IPS-20b (cell line): ENCODE data around the gene SDK1.
A peak's percentile ranks its signal among the peaks of the same experiment; 100 is the strongest.

Experiments
- H3K27ac ChIP-seq: one replicate; pipeline ENCODE4 v1.5.1; 2013; ENCODE audit warnings: low read length
- H3K27me3 ChIP-seq: 2 replicates; pipeline ENCODE4 v1.6.1; 2013; ENCODE audit warnings: mild to moderate bottlenecking, low read length, inconsistent platforms; ENCODE audit not compliant: insufficient read depth
- H3K36me3 ChIP-seq: 2 replicates; pipeline ENCODE4 v1.6.1; 2013; ENCODE audit warnings: low read depth, mild to moderate bottlenecking, inconsistent platforms, low read length, moderate library complexity; ENCODE audit not compliant: insufficient read depth
- H3K4me1 ChIP-seq: 2 replicates; pipeline ENCODE4 v1.6.1; 2013; ENCODE audit warnings: mild to moderate bottlenecking, control low read depth, inconsistent platforms, low read length, moderate library complexity; ENCODE audit not compliant: insufficient read depth
- H3K4me3 ChIP-seq: 2 replicates; pipeline ENCODE4 v1.5.1; 2013; ENCODE audit warnings: mild to moderate bottlenecking, low read length, inconsistent platforms
- H3K9ac ChIP-seq: 2 replicates; pipeline ENCODE4 v1.6.1; 2013; ENCODE audit warnings: low read depth, mild to moderate bottlenecking, inconsistent platforms, low read length, moderate library complexity
- H3K9me3 ChIP-seq: 2 replicates; pipeline ENCODE4 v1.6.1; 2013; ENCODE audit warnings: mild to moderate bottlenecking, low read depth, low read length, inconsistent platforms; ENCODE audit not compliant: insufficient read depth

SDK1 gene

GRCh38 chr7:3980300-3980643 is 679.2 kb downstream of the SDK1 start:
- Histone ChIP-seq H3K27ac (peak overlapping the region; percentile 40), H3K9me3 (no peaks in the 10 kb centered on the region), H3K4me1 (peaks cover 10% of the 10 kb centered on the region), H3K36me3 (no peaks in the 10 kb centered on the region), H3K4me3 (no peak overlapping the region), H3K9ac (peak overlapping the region; percentile 45; the same call in 1 of the 2 replicates), H3K27me3 (no peaks in the 10 kb centered on the region)

GRCh38 chr7:3981281-3981680 is 680.2 kb downstream of the SDK1 start:
- H3K4me1 ChIP-seq = peaks cover 10% of the 10 kb centered on the region
- no peak overlapping the region for H3K4me3 ChIP-seq
- H3K27me3 ChIP-seq = no peaks in the 10 kb centered on the region
- H3K36me3 ChIP-seq = no peaks in the 10 kb centered on the region
- no peaks in the 10 kb centered on the region for H3K9me3 ChIP-seq
- H3K9ac ChIP-seq = no peak overlapping the region
- H3K27ac ChIP-seq = no peak overlapping the region

GRCh38 chr7:3984456-3984855 is 683.4 kb downstream of the SDK1 start:
- H3K9ac ChIP-seq = no peak overlapping the region
- H3K27me3 ChIP-seq = no peaks in the 10 kb centered on the region
- no peak overlapping the region for H3K4me3 ChIP-seq
- no peaks in the 10 kb centered on the region for H3K9me3 ChIP-seq
- H3K27ac ChIP-seq = no peak overlapping the region
- peaks cover 10% of the 10 kb centered on the region for H3K4me1 ChIP-seq
- H3K36me3 ChIP-seq = no peaks in the 10 kb centered on the region

- Histone ChIP-seq H3K27me3 (no peaks in the 10 kb centered on the region), H3K9me3 (no peaks in the 10 kb centered on the region), H3K27ac (no peak overlapping the region), H3K9ac (no peak overlapping the region), H3K36me3 (no peaks in the 10 kb centered on the region), H3K4me3 (no peak overlapping the region), H3K4me1 (no peaks in the 10 kb centered on the region)
Measured at GRCh38 chr7:3986927-3987326, 685.9 kb downstream of the SDK1 start.

GRCh38 chr7:3987426-3987927 is 686.4 kb downstream of the SDK1 start:
- Histone ChIP-seq H3K36me3 (no peaks in the 10 kb centered on the region), H3K4me1 (no peaks in the 10 kb centered on the region), H3K4me3 (no peak overlapping the region), H3K27me3 (no peaks in the 10 kb centered on the region), H3K9me3 (no peaks in the 10 kb centered on the region), H3K27ac (no peak overlapping the region), H3K9ac (no peak overlapping the region)

- Histone ChIP-seq H3K4me3 (no peak overlapping the region), H3K27me3 (no peaks in the 10 kb centered on the region), H3K27ac (no peak overlapping the region), H3K4me1 (no peaks in the 10 kb centered on the region), H3K9me3 (no peaks in the 10 kb centered on the region), H3K9ac (no peak overlapping the region), H3K36me3 (no peaks in the 10 kb centered on the region)
Measured at GRCh38 chr7:3989723-3990122, 688.7 kb downstream of the SDK1 start.

- H3K4me3 ChIP-seq = no peak overlapping the region
- H3K27ac ChIP-seq = no peak overlapping the region
- no peaks in the 10 kb centered on the region for H3K9me3 ChIP-seq
- H3K27me3 ChIP-seq = no peaks in the 10 kb centered on the region
- no peaks in the 10 kb centered on the region for H3K4me1 ChIP-seq
- no peak overlapping the region for H3K9ac ChIP-seq
- H3K36me3 ChIP-seq = no peaks in the 10 kb centered on the region
Measured at GRCh38 chr7:3991731-3992231, 690.7 kb downstream of the SDK1 start.

GRCh38 chr7:3992841-3993240 is 691.8 kb downstream of the SDK1 start:
- H3K9me3 ChIP-seq = no peaks in the 10 kb centered on the region
- no peak overlapping the region for H3K9ac ChIP-seq
- H3K4me1 ChIP-seq = no peaks in the 10 kb centered on the region
- no peaks in the 10 kb centered on the region for H3K36me3 ChIP-seq
- H3K4me3 ChIP-seq = no peak overlapping the region
- no peaks in the 10 kb centered on the region for H3K27me3 ChIP-seq
- no peak overlapping the region for H3K27ac ChIP-seq

- no peak overlapping the region for H3K9ac ChIP-seq
- no peaks in the 10 kb centered on the region for H3K4me1 ChIP-seq
Measured at GRCh38 chr7:3994764-3995163, 693.7 kb downstream of the SDK1 start.

GRCh38 chr7:3995187-3995586 is 694.1 kb downstream of the SDK1 start:
- Histone ChIP-seq H3K4me3 (no peak overlapping the region), H3K9ac (no peak overlapping the region), H3K36me3 (no peaks in the 10 kb centered on the region), H3K4me1 (no peaks in the 10 kb centered on the region), H3K9me3 (no peaks in the 10 kb centered on the region), H3K27ac (no peak overlapping the region), H3K27me3 (no peaks in the 10 kb centered on the region)

More at GRCh38 chr7:3994764-3995163, 693.7 kb downstream of the SDK1 start:
- no peaks in the 10 kb centered on the region for H3K27me3 ChIP-seq
- no peak overlapping the region for H3K4me3 ChIP-seq
- H3K9me3 ChIP-seq = no peaks in the 10 kb centered on the region
- no peaks in the 10 kb centered on the region for H3K36me3 ChIP-seq
- H3K27ac ChIP-seq = no peak overlapping the region

- Histone ChIP-seq H3K27me3 (no peaks in the 10 kb centered on the region), H3K4me1 (no peaks in the 10 kb centered on the region), H3K9me3 (no peaks in the 10 kb centered on the region), H3K9ac (no peak overlapping the region), H3K27ac (no peak overlapping the region), H3K4me3 (no peak overlapping the region), H3K36me3 (no peaks in the 10 kb centered on the region)
Measured at GRCh38 chr7:3998060-3998459, 697.0 kb downstream of the SDK1 start.

GRCh38 chr7:4000139-4000538 is 699.1 kb downstream of the SDK1 start:
- H3K4me1 ChIP-seq = no peaks in the 10 kb centered on the region
- H3K4me3 ChIP-seq = no peak overlapping the region
- H3K36me3 ChIP-seq = no peaks in the 10 kb centered on the region
- H3K9ac ChIP-seq = no peak overlapping the region
- H3K27me3 ChIP-seq = no peaks in the 10 kb centered on the region
- H3K27ac ChIP-seq = no peak overlapping the region
- no peaks in the 10 kb centered on the region for H3K9me3 ChIP-seq
